WTC11 (cell line): Measurements from ENCODE around the gene GALNT13.

ENCODE experiments used
- ATF3 ChIP-seq: sonication (generic); formaldehyde crosslinking; conservative IDR thresholded peaks from 2 replicates; pipeline ENCODE4 v1.8.1; 2022; ENCODE audit warnings: mild to moderate bottlenecking, missing genetic modification reagents
- CTCF ChIP-seq: fragments of 200-600 bp; IDR thresholded peaks from 2 replicates; pipeline ENCODE4 v1.8.0; 2022; ENCODE audit warnings: antibody characterized with exemption
- FOXK1 ChIP-seq: sonication (generic); formaldehyde crosslinking; IDR thresholded peaks from 2 replicates; pipeline ENCODE4 v1.8.0; 2022; ENCODE audit warnings: mild to moderate bottlenecking, moderate library complexity, missing genetic modification reagents
- JUN ChIP-seq: sonication (generic); formaldehyde crosslinking; IDR thresholded peaks from 2 replicates; pipeline ENCODE4 v1.8.0; 2023; ENCODE audit warnings: mild to moderate bottlenecking, missing genetic modification reagents
- MAX ChIP-seq: sonication (generic); formaldehyde crosslinking; IDR thresholded peaks from 2 replicates; pipeline ENCODE4 v1.8.0; 2022; ENCODE audit warnings: mild to moderate bottlenecking, missing genetic modification reagents
- NR1H2 ChIP-seq: sonication (generic); formaldehyde crosslinking; IDR thresholded peaks from 2 replicates; pipeline ENCODE4 v1.9.0; 2021; ENCODE audit warnings: mild to moderate bottlenecking, moderate library complexity, missing genetic modification reagents
- PRDM15 ChIP-seq: sonication (generic); formaldehyde crosslinking; IDR thresholded peaks from 2 replicates; pipeline ENCODE4 v1.8.0; 2022; ENCODE audit warnings: missing genetic modification reagents
- USF1 ChIP-seq: sonication (generic); formaldehyde crosslinking; IDR thresholded peaks from 2 replicates; pipeline ENCODE4 v1.8.0; 2022; ENCODE audit warnings: mild to moderate bottlenecking, missing genetic modification reagents
- USF2 ChIP-seq: sonication (generic); formaldehyde crosslinking; IDR thresholded peaks from 2 replicates; pipeline ENCODE4 v1.8.1; 2023; ENCODE audit warnings: mild to moderate bottlenecking, missing genetic modification reagents, moderate library complexity

- no peak for TF ChIP-seq CTCF
- TF ChIP-seq FOXK1 (CRISPR knock-in tag): no peak
- no peak for TF ChIP-seq NR1H2 (CRISPR knock-in tag)
- TF ChIP-seq USF2: no peak
- TF ChIP-seq PRDM15 (CRISPR knock-in tag): no peak
- TF ChIP-seq USF1 (CRISPR knock-in tag): no peak
- TF ChIP-seq JUN (CRISPR knock-in tag): no peak
- TF ChIP-seq ATF3: no peak
- TF ChIP-seq MAX: no peak
These were observed 594.5 kb downstream of the GALNT13 start for GRCh38 chr2:154466226-154466625.
